ENCODE measurements around the gene FBLL1. TPM values are rescaled to one million over a fixed set of nuclear protein-coding genes. Genes with fewer than 3 reads are reported as not detected.
"Not testable (repeated sequence)": the region's sequence is repeated elsewhere in the genome, so short reads cannot be mapped to it uniquely, and the experiment has no call there.

Gene FBLL1
- total RNA-seq, 1 experiment from 2014 or later = 3.2 TPM

- Histone ChIP-seq H3K9ac (ENCODE audit: low read length) (no peak overlapping the region), H3K27ac (ENCODE audit: low read length) (no peak overlapping the region), H3K27me3 (ENCODE audit: low read length) (no peaks in the 10 kb centered on the region), H3K9me2 (replicated peaks; ENCODE audit: insufficient read depth, low read length) (no peaks in the 10 kb centered on the region), H3K9me3 (ENCODE audit: low read length) (no peaks in the 10 kb centered on the region), H2AFZ (ENCODE audit: low read length) (no peak overlapping the region), H3K4me3 (ENCODE audit: low read length) (no peak overlapping the region), H4K20me1 (ENCODE audit: insufficient read depth, low read depth, low read length) (no peaks in the 10 kb centered on the region), H3K4me2 (ENCODE audit: low read depth, low read length, poor library complexity, severe bottlenecking) (no peak overlapping the region), H3K36me3 (ENCODE audit: insufficient read depth, low read length) (no peaks in the 10 kb centered on the region), H3K79me2 (ENCODE audit: low read length) (no peaks in the 10 kb centered on the region), H3K4me1 (ENCODE audit: low read length) (no peaks in the 10 kb centered on the region)
- no peak for DNase-seq
Observed at GRCh38 chr5:168531987-168532864, 3.1 kb downstream of the FBLL1 start.

- not testable (repeated sequence) for H3K79me2 ChIP-seq (ENCODE audit: low read length); H4K20me1 ChIP-seq (ENCODE audit: insufficient read depth, low read depth, low read length); H2AFZ ChIP-seq (ENCODE audit: low read length); H3K36me3 ChIP-seq (ENCODE audit: insufficient read depth, low read length); H3K9ac ChIP-seq (ENCODE audit: low read length); H3K9me3 ChIP-seq (ENCODE audit: low read length); H3K27ac ChIP-seq (ENCODE audit: low read length); DNase-seq; H3K4me1 ChIP-seq (ENCODE audit: low read length); H3K4me2 ChIP-seq (ENCODE audit: low read depth, low read length, poor library complexity, severe bottlenecking); H3K4me3 ChIP-seq (ENCODE audit: low read length); H3K9me2 ChIP-seq (replicated peaks; ENCODE audit: insufficient read depth, low read length); H3K27me3 ChIP-seq (ENCODE audit: low read length)
Observed at GRCh38 chr5:168534351-168534750, 5.2 kb downstream of the FBLL1 start.

DNA sequence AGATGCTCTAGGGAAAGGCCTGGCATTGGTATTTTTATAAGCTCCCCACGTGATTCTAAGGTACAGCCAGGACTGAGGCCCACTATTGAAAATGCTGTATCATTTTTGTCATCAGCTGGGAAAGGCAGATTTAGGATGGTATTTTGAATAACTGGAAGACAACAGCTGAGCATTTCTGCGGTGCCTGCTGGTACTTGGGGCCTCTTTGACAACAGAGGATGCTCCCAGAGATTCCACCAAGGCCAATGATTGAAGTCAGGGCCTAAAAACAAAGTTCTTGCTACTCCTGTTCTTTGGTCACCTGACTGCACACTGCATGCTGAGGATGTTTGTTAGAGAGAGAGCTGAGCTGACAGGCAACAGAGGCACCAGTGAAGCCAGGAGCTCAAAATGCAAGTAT, 8.1 kb downstream of the FBLL1 start:
- Histone ChIP-seq H3K27me3 (ENCODE audit: low read length) (no peaks in the 10 kb centered on the region), H3K79me2 (ENCODE audit: low read length) (no peaks in the 10 kb centered on the region), H3K4me1 (ENCODE audit: low read length) (no peaks in the 10 kb centered on the region), H3K36me3 (ENCODE audit: insufficient read depth, low read length) (no peaks in the 10 kb centered on the region), H3K9me2 (replicated peaks; ENCODE audit: insufficient read depth, low read length) (no peaks in the 10 kb centered on the region), H3K4me2 (ENCODE audit: low read depth, low read length, poor library complexity, severe bottlenecking) (no peak overlapping the region), H2AFZ (ENCODE audit: low read length) (no peak overlapping the region), H3K27ac (ENCODE audit: low read length) (no peak overlapping the region), H3K4me3 (ENCODE audit: low read length) (no peak overlapping the region), H3K9me3 (ENCODE audit: low read length) (no peaks in the 10 kb centered on the region), H4K20me1 (ENCODE audit: insufficient read depth, low read depth, low read length) (no peaks in the 10 kb centered on the region), H3K9ac (ENCODE audit: low read length) (no peak overlapping the region)
- DNase-seq = no peak

GRCh38 chr5:168549554-168549953, 20.4 kb downstream of the FBLL1 start:
- Histone ChIP-seq H3K4me2 (ENCODE audit: low read depth, low read length, poor library complexity, severe bottlenecking) (no peak overlapping the region), H3K27me3 (ENCODE audit: low read length) (no peaks in the 10 kb centered on the region), H3K4me3 (ENCODE audit: low read length) (no peak overlapping the region), H3K4me1 (ENCODE audit: low read length) (no peaks in the 10 kb centered on the region), H2AFZ (ENCODE audit: low read length) (no peak overlapping the region), H3K27ac (ENCODE audit: low read length) (no peak overlapping the region), H3K9me2 (replicated peaks; ENCODE audit: insufficient read depth, low read length) (no peaks in the 10 kb centered on the region), H3K36me3 (ENCODE audit: insufficient read depth, low read length) (peaks cover 41% of the 10 kb centered on the region), H3K9ac (ENCODE audit: low read length) (no peak overlapping the region), H3K9me3 (ENCODE audit: low read length) (no peaks in the 10 kb centered on the region), H4K20me1 (ENCODE audit: insufficient read depth, low read depth, low read length) (peaks cover 8% of the 10 kb centered on the region; the same call in 1 of the 2 replicates), H3K79me2 (ENCODE audit: low read length) (peaks cover 19% of the 10 kb centered on the region)
- DNase-seq = no peak

GRCh38 chr5:168550656-168551055, 21.6 kb downstream of the FBLL1 start:
- Histone ChIP-seq H3K4me1 (ENCODE audit: low read length) (no peaks in the 10 kb centered on the region), H3K36me3 (ENCODE audit: insufficient read depth, low read length) (peaks cover 50% of the 10 kb centered on the region), H3K9me2 (replicated peaks; ENCODE audit: insufficient read depth, low read length) (no peaks in the 10 kb centered on the region), H3K4me3 (ENCODE audit: low read length) (no peak overlapping the region), H4K20me1 (ENCODE audit: insufficient read depth, low read depth, low read length) (peaks cover 8% of the 10 kb centered on the region; the same call in 1 of the 2 replicates), H3K4me2 (ENCODE audit: low read depth, low read length, poor library complexity, severe bottlenecking) (no peak overlapping the region), H3K9me3 (ENCODE audit: low read length) (no peaks in the 10 kb centered on the region), H3K27ac (ENCODE audit: low read length) (no peak overlapping the region), H3K27me3 (ENCODE audit: low read length) (no peaks in the 10 kb centered on the region), H2AFZ (ENCODE audit: low read length) (no peak overlapping the region), H3K9ac (ENCODE audit: low read length) (no peak overlapping the region), H3K79me2 (ENCODE audit: low read length) (peaks cover 23% of the 10 kb centered on the region)
- DNase-seq = no peak

- Histone ChIP-seq H3K79me2 (ENCODE audit: low read length) (peaks cover 32% of the 10 kb centered on the region), H3K36me3 (ENCODE audit: insufficient read depth, low read length) (peaks cover 61% of the 10 kb centered on the region), H3K9ac (ENCODE audit: low read length) (no peak overlapping the region), H4K20me1 (ENCODE audit: insufficient read depth, low read depth, low read length) (peaks cover 8% of the 10 kb centered on the region; the same call in 1 of the 2 replicates), H3K27me3 (ENCODE audit: low read length) (no peaks in the 10 kb centered on the region), H3K4me1 (ENCODE audit: low read length) (no peaks in the 10 kb centered on the region), H3K9me3 (ENCODE audit: low read length) (no peaks in the 10 kb centered on the region), H3K4me2 (ENCODE audit: low read depth, low read length, poor library complexity, severe bottlenecking) (no peak overlapping the region), H3K27ac (ENCODE audit: low read length) (no peak overlapping the region), H2AFZ (ENCODE audit: low read length) (no peak overlapping the region), H3K9me2 (replicated peaks; ENCODE audit: insufficient read depth, low read length) (no peaks in the 10 kb centered on the region), H3K4me3 (ENCODE audit: low read length) (no peak overlapping the region)
- DNase-seq = no peak
Observed at GRCh38 chr5:168552146-168552545, 23.0 kb downstream of the FBLL1 start.

DNA sequence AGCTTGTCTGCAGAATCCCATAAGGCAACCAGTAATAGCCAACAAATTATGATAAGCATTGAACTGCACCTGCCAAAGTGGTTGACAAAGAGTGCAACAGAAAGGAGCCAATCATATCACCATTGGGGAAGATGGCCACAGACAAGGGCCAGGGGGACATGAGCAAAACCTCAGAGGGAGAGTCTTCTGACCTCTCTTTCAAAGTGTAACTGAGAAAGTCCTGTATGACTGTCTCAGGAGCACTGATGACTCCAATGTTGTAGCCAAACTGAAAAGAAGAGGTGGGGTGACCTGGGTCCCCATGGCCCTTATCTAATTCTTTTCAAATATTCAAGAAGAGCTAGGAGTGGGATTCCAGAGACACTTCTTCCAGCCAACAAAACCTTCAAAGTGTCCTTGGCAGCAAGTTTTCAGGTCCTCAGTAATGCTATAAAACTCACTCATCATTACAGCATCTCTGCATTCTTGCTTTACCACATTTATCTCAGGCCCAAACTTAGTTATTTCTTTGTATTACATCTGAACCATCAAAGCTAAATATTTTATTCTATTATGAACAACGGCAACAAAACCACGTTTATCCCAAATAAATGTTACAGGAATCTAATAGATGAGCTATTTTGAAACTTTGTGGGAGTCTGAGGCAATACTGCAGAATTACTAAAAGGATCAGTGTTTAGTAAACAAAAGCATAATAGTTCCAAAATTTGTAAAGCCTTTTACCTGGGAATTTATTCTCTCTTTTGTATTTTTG, 24.4 kb downstream of the FBLL1 start:
- peaks cover 35% of the 10 kb centered on the region for H3K79me2 ChIP-seq (ENCODE audit: low read length)

DNA sequence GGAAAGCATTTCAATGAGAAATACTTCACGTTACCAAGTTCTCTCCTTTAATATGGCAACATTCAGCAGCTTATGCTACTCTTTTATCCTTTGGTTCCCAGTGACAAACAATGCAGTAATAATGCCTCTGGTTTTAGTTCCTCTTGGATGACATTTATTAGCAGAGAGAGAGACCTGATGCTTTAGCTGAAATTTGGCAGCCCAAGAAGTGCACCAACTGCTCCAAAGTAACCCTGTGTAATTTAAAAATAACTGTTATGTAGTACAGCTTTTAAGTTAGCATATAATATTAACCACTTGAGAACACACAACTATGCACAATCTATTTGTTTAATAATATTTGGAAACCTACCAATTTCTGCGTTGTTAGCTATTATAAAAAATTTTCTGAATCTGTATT, 28.3 kb downstream of the FBLL1 start:
- H3K36me3 ChIP-seq (ENCODE audit: insufficient read depth, low read length) = peaks cover 86% of the 10 kb centered on the region
- no peak overlapping the region for H2AFZ ChIP-seq (ENCODE audit: low read length)
- peaks cover 60% of the 10 kb centered on the region for H3K79me2 ChIP-seq (ENCODE audit: low read length)
- H3K4me1 ChIP-seq (ENCODE audit: low read length) = no peaks in the 10 kb centered on the region
- no peak overlapping the region for H3K4me2 ChIP-seq (ENCODE audit: low read depth, low read length, poor library complexity, severe bottlenecking)
- no peak for DNase-seq
- no peak overlapping the region for H3K4me3 ChIP-seq (ENCODE audit: low read length)
- no peak overlapping the region for H3K27ac ChIP-seq (ENCODE audit: low read length)
- no peaks in the 10 kb centered on the region for H3K9me3 ChIP-seq (ENCODE audit: low read length)
- H3K27me3 ChIP-seq (ENCODE audit: low read length) = no peaks in the 10 kb centered on the region
- H3K9me2 ChIP-seq (replicated peaks; ENCODE audit: insufficient read depth, low read length) = no peaks in the 10 kb centered on the region
- no peaks in the 10 kb centered on the region; the same call in none of the 2 replicates for H4K20me1 ChIP-seq (ENCODE audit: insufficient read depth, low read depth, low read length)
- H3K9ac ChIP-seq (ENCODE audit: low read length) = no peak overlapping the region

More for the DNA sequence above, 24.4 kb downstream of the FBLL1 start:
- Histone ChIP-seq H4K20me1 (ENCODE audit: insufficient read depth, low read depth, low read length) (peaks cover 8% of the 10 kb centered on the region; the same call in 1 of the 2 replicates), H3K27ac (ENCODE audit: low read length) (no peak overlapping the region), H3K4me3 (ENCODE audit: low read length) (no peak overlapping the region), H3K36me3 (ENCODE audit: insufficient read depth, low read length) (peaks cover 66% of the 10 kb centered on the region), H3K9me2 (replicated peaks; ENCODE audit: insufficient read depth, low read length) (no peaks in the 10 kb centered on the region), H3K27me3 (ENCODE audit: low read length) (no peaks in the 10 kb centered on the region), H2AFZ (ENCODE audit: low read length) (no peak overlapping the region), H3K9me3 (ENCODE audit: low read length) (no peaks in the 10 kb centered on the region), H3K4me1 (ENCODE audit: low read length) (no peaks in the 10 kb centered on the region), H3K4me2 (ENCODE audit: low read depth, low read length, poor library complexity, severe bottlenecking) (no peak overlapping the region), H3K9ac (ENCODE audit: low read length) (no peak overlapping the region)
- DNase-seq = no peak

Data from Karpas-422 (cell line).